ENCODE measurements around the gene FOXK2.

FOXK2 gene

DNA sequence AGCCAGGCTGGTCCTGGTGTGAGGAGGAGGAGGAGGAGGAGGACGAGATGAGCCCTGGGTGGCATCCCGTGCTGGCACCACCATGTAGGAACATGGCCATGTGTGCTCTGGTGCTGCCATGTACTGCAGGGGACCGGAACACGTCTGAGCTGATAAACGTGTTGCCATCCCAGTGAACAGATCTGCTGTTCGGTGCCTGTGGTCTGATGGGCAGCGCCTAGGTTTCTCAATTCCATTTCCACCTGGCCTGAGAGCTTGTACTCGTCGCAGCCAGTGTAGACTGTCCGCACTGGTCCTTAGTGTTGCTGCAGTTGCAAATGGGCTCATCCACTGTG, 28.4 kb upstream of the FOXK2 start:
- no peak for TF ChIP-seq CTCF (IDR thresholded peaks at IDR 0.05)

GRCh38 chr17:82491533-82491932, 28.0 kb upstream of the FOXK2 start:
- TF ChIP-seq CTCF (IDR thresholded peaks at IDR 0.05): no peak

GRCh38 chr17:82492643-82493225, 26.8 kb upstream of the FOXK2 start:
- TF ChIP-seq CTCF (IDR thresholded peaks at IDR 0.05): no peak

DNA sequence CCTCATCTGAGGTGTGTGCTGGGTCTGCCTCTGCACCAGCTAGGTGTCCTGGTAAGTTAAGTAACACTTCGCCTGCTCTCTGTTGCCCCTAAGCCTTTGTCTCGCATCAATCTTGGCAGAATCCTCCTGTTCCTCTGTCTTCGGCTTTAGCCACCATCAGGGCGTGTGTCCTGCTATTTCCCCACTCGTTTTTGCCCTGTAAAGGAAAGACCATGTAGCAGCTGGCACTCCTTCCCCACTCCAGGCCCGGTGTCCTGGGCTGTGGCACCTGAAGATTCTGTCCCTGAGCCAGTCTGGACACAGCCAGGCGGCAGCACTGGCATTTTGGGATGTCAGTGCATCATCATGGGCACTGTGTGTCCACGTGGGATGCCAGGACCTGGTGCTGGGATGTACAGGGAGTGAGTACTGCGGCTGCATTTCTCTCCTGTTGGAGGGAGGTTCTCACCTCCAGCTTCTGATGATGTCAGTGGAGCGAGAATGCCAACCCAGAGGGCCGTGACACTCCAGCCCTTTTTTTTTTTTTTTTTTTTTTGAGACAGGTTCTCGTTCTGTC, 26.2 kb upstream of the FOXK2 start:
- no peak for TF ChIP-seq CTCF (IDR thresholded peaks at IDR 0.05)

- peak; percentile 93 for TF ChIP-seq CTCF (IDR thresholded peaks at IDR 0.05)
Measured at GRCh38 chr17:82494236-82495055, 25.1 kb upstream of the FOXK2 start.

DNA sequence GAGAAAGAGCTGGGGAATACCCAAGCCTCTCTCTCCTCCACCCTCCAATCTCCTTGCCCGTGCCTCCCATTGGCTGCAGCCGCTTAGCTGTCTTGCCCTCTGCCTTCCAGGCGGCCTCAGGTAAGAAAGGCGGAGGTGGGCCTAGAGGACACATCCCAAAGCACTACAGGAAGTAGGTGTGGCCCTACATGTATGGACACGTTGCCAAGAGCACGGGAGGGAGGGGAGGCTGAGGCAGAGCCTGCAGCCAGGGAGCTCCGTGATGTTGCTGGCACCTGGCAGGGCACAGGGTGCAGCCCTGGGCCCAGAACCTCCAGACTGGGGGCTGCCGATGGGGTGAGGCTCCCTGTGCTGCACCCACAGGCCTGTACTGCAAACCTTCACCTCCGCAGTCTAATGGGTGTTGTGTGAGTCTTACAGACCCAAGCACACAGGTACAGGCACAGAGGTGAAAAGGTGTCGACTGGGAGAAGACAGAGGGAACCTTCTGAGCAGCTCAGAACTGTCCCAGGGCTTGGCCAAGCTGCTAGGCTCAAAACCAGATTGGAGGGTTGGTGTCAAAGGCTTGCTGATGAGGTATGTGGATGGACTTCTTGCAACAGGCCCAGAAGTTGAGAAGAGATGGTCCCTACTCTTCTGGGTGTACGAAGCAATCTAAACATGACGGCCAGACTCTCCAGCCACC, 23.5 kb upstream of the FOXK2 start:
- TF ChIP-seq CTCF (IDR thresholded peaks at IDR 0.05): no peak

- no peak for TF ChIP-seq CTCF (IDR thresholded peaks at IDR 0.05)
Measured at GRCh38 chr17:82496529-82497434, 22.8 kb upstream of the FOXK2 start.

Data from LNCAP (cell line).